Transverse colon (tissue), 4 donors: ENCODE measurements around the gene BRD3.

Experiments used
- CTCF ChIP-seq, 5 experiments: fragments of 200-600 bp in 3 of 5; fragments of 450-650 bp in 2 of 5; sonication (generic) in 3 of 5; IDR thresholded peaks; 1 replicate in 2 of 5; 2 replicates in 3 of 5; pipeline ENCODE4 v1.5.1; 2016 to 2017; ENCODE audit warnings: antibody characterized with exemption in 5 of 5, inconsistent platforms in 3 of 5, mild to moderate bottlenecking in 2 of 5, moderate library complexity in 1 of 5
- POLR2A ChIP-seq: fragments of 450-650 bp; IDR thresholded peaks from one replicate; pipeline ENCODE4 v1.6.1; 2016; ENCODE audit warnings: antibody characterized with exemption, mild to moderate bottlenecking, moderate library complexity
- POLR2AphosphoS5 ChIP-seq, 3 donors: sonication (generic); formaldehyde crosslinking; IDR thresholded peaks; one replicate each; pipeline ENCODE4 v1.6.1; 2016; ENCODE audit warnings: antibody characterized with exemption in 3 of 3

GRCh38 chr9:134035041-134036039, 32.5 kb downstream of the BRD3 start:
- TF ChIP-seq CTCF (IDR thresholded peaks at IDR 0.05) (no peak), POLR2AphosphoS5 (IDR thresholded peaks at IDR 0.05) (no peak), POLR2A (no peak)
